Activated T-helper 17 cell treated with anti-CD3 and anti-CD28 coated beads, Interleukin-2, amount 50 U/mL, for 72 hours (primary cell): ENCODE results near the gene FOXD1. TPM values are rescaled to one million over a fixed set of nuclear protein-coding genes. Genes with fewer than 3 reads are reported as not detected.

Experiments
- total RNA-seq, 2 donors: library from RNA; stranded (reverse); gene quantifications; one replicate each; pipeline ENCODE4 v1.2.3, GENCODE V29; 2022

Gene FOXD1
- total RNA-seq, 2 donors from 2014 or later = 0.45 TPM; not detected in 1

Other genes with a start within 250 kb of the FOXD1 start
- 100 to 1,000 TPM; 887 to 907 TPM for gene BTF3, start 49.7 kb upstream of the FOXD1 start, total RNA-seq
- gene ANKRA2, start 116.9 kb upstream of the FOXD1 start, total RNA-seq = 10 to 100 TPM; 15.0 to 35.7 TPM
- 10 to 100 TPM; 18.7 to 42.5 TPM for gene UTP15, start 117.0 kb upstream of the FOXD1 start, total RNA-seq
- under 1 TPM; 0.16 to 0.17 TPM for gene ARHGEF28, start 177.4 kb upstream of the FOXD1 start, total RNA-seq